GM23338 (cell line): Measurements from ENCODE around the gene PRRT1. TPM values are rescaled to one million over a fixed set of nuclear protein-coding genes. Genes with fewer than 3 reads are reported as not detected.

ENCODE experiments used
- ATAC-seq: fragments of 200-7000 bp; cut with Tn5 transposase; 3 replicates; pipeline ENCODE4 v1.9.1; 2020
- DNase-seq: peaks from one replicate; pipeline ENCODE4 v3.0.0-alpha.2; 2015; ENCODE audit warnings: low spot score
- H2AFZ ChIP-seq: fragments of 200-600 bp; sonication (generic); 2 replicates; pipeline ENCODE4 v1.8.0; 2016; ENCODE audit warnings: antibody characterized with exemption, mild to moderate bottlenecking, moderate library complexity
- H3F3A ChIP-seq: fragments of 200-600 bp; sonication (generic); replicated peaks from 2 replicates; pipeline ENCODE4 v1.8.0; 2017; ENCODE audit warnings: antibody characterized with exemption, mixed run types, low read depth
- H3K27ac ChIP-seq: fragments of 200-600 bp; sonication (generic); 2 replicates; pipeline ENCODE4 v1.6.1; 2016; ENCODE audit warnings: low read depth
- H3K27me3 ChIP-seq: fragments of 200-600 bp; sonication (generic); 2 replicates; pipeline ENCODE4 v1.8.0; 2016; ENCODE audit warnings: mild to moderate bottlenecking, mixed run types, moderate library complexity; ENCODE audit not compliant: insufficient read depth
- H3K36me3 ChIP-seq: fragments of 200-600 bp; sonication (generic); 2 replicates; pipeline ENCODE4 v1.8.0; 2016; ENCODE audit warnings: mild to moderate bottlenecking; ENCODE audit not compliant: insufficient read depth
- H3K4me1 ChIP-seq: fragments of 200-600 bp; sonication (generic); 2 replicates; pipeline ENCODE4 v1.8.0; 2016; ENCODE audit warnings: mild to moderate bottlenecking, moderate library complexity; ENCODE audit not compliant: insufficient read depth
- H3K4me2 ChIP-seq: fragments of 200-600 bp; sonication (generic); 2 replicates; pipeline ENCODE4 v1.7.1; 2017; ENCODE audit warnings: mixed run types
- H3K4me3 ChIP-seq: fragments of 200-600 bp; sonication (generic); 2 replicates; pipeline ENCODE4 v1.6.1; 2016; ENCODE audit warnings: mixed run types
- H3K79me2 ChIP-seq: fragments of 200-600 bp; sonication (generic); replicated peaks from 2 replicates; pipeline ENCODE4 v1.8.0; 2017; ENCODE audit warnings: mild to moderate bottlenecking; ENCODE audit not compliant: insufficient read depth
- H3K9me2 ChIP-seq: fragments of 200-600 bp; sonication (generic); 2 replicates; pipeline ENCODE4 v1.8.0; 2017; ENCODE audit not compliant: insufficient read depth
- H4K20me1 ChIP-seq: fragments of 200-600 bp; sonication (generic); replicated peaks from 2 replicates; pipeline ENCODE4 v1.8.0; 2017; ENCODE audit warnings: mild to moderate bottlenecking; ENCODE audit not compliant: insufficient read depth
- H3K27ac Mint-ChIP-seq: 2 replicates; pipeline ENCODE4 v1.8.0; 2020; ENCODE audit warnings: inconsistent platforms, mild to moderate bottlenecking, moderate library complexity, mixed read lengths
- H3K27me3 Mint-ChIP-seq: 3 replicates; pipeline ENCODE4 v1.8.0; 2022; ENCODE audit warnings: low read depth, mild to moderate bottlenecking, moderate library complexity, mixed read lengths, inconsistent platforms; ENCODE audit not compliant: insufficient read depth, poor library complexity
- H3K36me3 Mint-ChIP-seq: 3 replicates; pipeline ENCODE4 v1.8.0; 2021; ENCODE audit warnings: low read depth, mild to moderate bottlenecking, inconsistent platforms, moderate library complexity, mixed read lengths
- H3K4me1 Mint-ChIP-seq: 3 replicates; pipeline ENCODE4 v1.8.0; 2020; ENCODE audit warnings: mild to moderate bottlenecking, inconsistent platforms, mixed read lengths
- H3K4me3 Mint-ChIP-seq: 3 replicates; pipeline ENCODE4 v1.8.0; 2021; ENCODE audit warnings: moderate library complexity, mild to moderate bottlenecking, inconsistent platforms, mixed read lengths
- H3K9me3 Mint-ChIP-seq: 3 replicates; pipeline ENCODE4 v1.8.0; 2020; ENCODE audit warnings: moderate library complexity, mild to moderate bottlenecking, inconsistent platforms, mixed read lengths
- CREB1 ChIP-seq: fragments of 250-450 bp; sonication (Bioruptor Pico); IDR thresholded peaks from 2 replicates; pipeline ENCODE4 v1.5.0; 2020; ENCODE audit warnings: low read depth, mild to moderate bottlenecking, moderate library complexity
- ETS1 ChIP-seq: IDR thresholded peaks from 2 replicates; pipeline ENCODE4 v1.6.1; 2016; ENCODE audit warnings: antibody characterized with exemption
- EZH2 ChIP-seq: fragments of 200-600 bp; sonication (generic); IDR thresholded peaks from one replicate; pipeline ENCODE4 v1.8.0; 2017; ENCODE audit warnings: antibody characterized with exemption, mild to moderate bottlenecking, low read depth; ENCODE audit not compliant: unreplicated experiment
- EZH2phosphoT487 ChIP-seq: fragments of 200-600 bp; sonication (generic); IDR thresholded peaks from one replicate; pipeline ENCODE4 v1.8.1; 2018; ENCODE audit warnings: antibody characterized with exemption; ENCODE audit not compliant: unreplicated experiment
- JUNB ChIP-seq: IDR thresholded peaks from one replicate; pipeline ENCODE4 v1.6.1; 2016; ENCODE audit warnings: antibody characterized with exemption; ENCODE audit not compliant: unreplicated experiment
- NANOG ChIP-seq: IDR thresholded peaks from 2 replicates; pipeline ENCODE4 v1.6.1; 2016; ENCODE audit warnings: antibody characterized with exemption, borderline replicate concordance
- POLR2AphosphoS5 ChIP-seq: IDR thresholded peaks from 2 replicates; pipeline ENCODE4 v1.6.1; 2016; ENCODE audit warnings: antibody characterized with exemption, low read depth
- REST ChIP-seq: IDR thresholded peaks from one replicate; pipeline ENCODE4 v1.6.1; 2018; ENCODE audit warnings: antibody characterized with exemption; ENCODE audit not compliant: unreplicated experiment
- STAT1 ChIP-seq: IDR thresholded peaks from one replicate; pipeline ENCODE4 v1.6.1; 2016; ENCODE audit warnings: antibody characterized with exemption; ENCODE audit not compliant: unreplicated experiment
- ZNF114 ChIP-seq: fragments of 250-450 bp; sonication (Bioruptor Pico); IDR thresholded peaks from 2 replicates; pipeline ENCODE4 v1.5.0; 2020; ENCODE audit warnings: mild to moderate bottlenecking, moderate library complexity
- ZNF331 ChIP-seq: fragments of 250-450 bp; sonication (Bioruptor Pico); IDR thresholded peaks from 2 replicates; pipeline ENCODE4 v1.5.0; 2020; ENCODE audit warnings: low read depth, mild to moderate bottlenecking, moderate library complexity
- polyA plus RNA-seq: library from polyadenylated mRNA; unstranded; fragments of >200 nt; fragmentation: Nextera tagmentation; extraction: Ambion mirVana; gene quantifications from 2 replicates; pipeline ENCODE4 v1.2.1, GENCODE V29; 2016
- total RNA-seq: library from RNA; depleted of rRNA; stranded (reverse); fragments of >200 nt; shearing (Covaris generic); gene quantifications from 2 replicates; pipeline ENCODE4 v1.2.3, GENCODE V29; 2014
- TF ChIP-seq, protein P1 (sequence below): fragments of 250-450 bp; sonication (Bioruptor Pico); IDR thresholded peaks from 2 replicates; pipeline ENCODE4 v1.5.0; 2020; ENCODE audit warnings: mild to moderate bottlenecking, moderate library complexity
- TF ChIP-seq, protein P2 (sequence below), 2 experiments: fragments of 200-600 bp in 1 of 2; sonication (generic) in 1 of 2; conservative IDR thresholded peaks; 2 replicates each; pipeline versions ENCODE4 v1.5.1 to v1.6.1; 2016 to 2017; ENCODE audit warnings: antibody characterized with exemption in 2 of 2, low read depth in 2 of 2, mild to moderate bottlenecking in 2 of 2, moderate library complexity in 1 of 2

PRRT1 gene
- total and polyA plus RNA-seq, 2 experiments from 2014 or later: 2.7 TPM; not detected in 1

GRCh38 chr6:32178547-32179440 lies 27.1 kb upstream of the PRRT1 start:
- peaks cover 41% of the 10 kb centered on the region for H3K36me3 Mint-ChIP-seq
- no peak overlapping the region; the same call in 1 of the 2 replicates for H2AFZ ChIP-seq
- TF ChIP-seq ZNF331 (CRISPR knock-in tag) (no peak), NANOG (no peak), CREB1 (CRISPR knock-in tag) (no peak), EZH2phosphoT487 (no peak), STAT1 (no peak), ETS1 (no peak), REST (no peak), JUNB (no peak), ZNF114 (no peak), EZH2 (no peak), POLR2AphosphoS5 (no peak)
- TF ChIP-seq, protein P1, sequence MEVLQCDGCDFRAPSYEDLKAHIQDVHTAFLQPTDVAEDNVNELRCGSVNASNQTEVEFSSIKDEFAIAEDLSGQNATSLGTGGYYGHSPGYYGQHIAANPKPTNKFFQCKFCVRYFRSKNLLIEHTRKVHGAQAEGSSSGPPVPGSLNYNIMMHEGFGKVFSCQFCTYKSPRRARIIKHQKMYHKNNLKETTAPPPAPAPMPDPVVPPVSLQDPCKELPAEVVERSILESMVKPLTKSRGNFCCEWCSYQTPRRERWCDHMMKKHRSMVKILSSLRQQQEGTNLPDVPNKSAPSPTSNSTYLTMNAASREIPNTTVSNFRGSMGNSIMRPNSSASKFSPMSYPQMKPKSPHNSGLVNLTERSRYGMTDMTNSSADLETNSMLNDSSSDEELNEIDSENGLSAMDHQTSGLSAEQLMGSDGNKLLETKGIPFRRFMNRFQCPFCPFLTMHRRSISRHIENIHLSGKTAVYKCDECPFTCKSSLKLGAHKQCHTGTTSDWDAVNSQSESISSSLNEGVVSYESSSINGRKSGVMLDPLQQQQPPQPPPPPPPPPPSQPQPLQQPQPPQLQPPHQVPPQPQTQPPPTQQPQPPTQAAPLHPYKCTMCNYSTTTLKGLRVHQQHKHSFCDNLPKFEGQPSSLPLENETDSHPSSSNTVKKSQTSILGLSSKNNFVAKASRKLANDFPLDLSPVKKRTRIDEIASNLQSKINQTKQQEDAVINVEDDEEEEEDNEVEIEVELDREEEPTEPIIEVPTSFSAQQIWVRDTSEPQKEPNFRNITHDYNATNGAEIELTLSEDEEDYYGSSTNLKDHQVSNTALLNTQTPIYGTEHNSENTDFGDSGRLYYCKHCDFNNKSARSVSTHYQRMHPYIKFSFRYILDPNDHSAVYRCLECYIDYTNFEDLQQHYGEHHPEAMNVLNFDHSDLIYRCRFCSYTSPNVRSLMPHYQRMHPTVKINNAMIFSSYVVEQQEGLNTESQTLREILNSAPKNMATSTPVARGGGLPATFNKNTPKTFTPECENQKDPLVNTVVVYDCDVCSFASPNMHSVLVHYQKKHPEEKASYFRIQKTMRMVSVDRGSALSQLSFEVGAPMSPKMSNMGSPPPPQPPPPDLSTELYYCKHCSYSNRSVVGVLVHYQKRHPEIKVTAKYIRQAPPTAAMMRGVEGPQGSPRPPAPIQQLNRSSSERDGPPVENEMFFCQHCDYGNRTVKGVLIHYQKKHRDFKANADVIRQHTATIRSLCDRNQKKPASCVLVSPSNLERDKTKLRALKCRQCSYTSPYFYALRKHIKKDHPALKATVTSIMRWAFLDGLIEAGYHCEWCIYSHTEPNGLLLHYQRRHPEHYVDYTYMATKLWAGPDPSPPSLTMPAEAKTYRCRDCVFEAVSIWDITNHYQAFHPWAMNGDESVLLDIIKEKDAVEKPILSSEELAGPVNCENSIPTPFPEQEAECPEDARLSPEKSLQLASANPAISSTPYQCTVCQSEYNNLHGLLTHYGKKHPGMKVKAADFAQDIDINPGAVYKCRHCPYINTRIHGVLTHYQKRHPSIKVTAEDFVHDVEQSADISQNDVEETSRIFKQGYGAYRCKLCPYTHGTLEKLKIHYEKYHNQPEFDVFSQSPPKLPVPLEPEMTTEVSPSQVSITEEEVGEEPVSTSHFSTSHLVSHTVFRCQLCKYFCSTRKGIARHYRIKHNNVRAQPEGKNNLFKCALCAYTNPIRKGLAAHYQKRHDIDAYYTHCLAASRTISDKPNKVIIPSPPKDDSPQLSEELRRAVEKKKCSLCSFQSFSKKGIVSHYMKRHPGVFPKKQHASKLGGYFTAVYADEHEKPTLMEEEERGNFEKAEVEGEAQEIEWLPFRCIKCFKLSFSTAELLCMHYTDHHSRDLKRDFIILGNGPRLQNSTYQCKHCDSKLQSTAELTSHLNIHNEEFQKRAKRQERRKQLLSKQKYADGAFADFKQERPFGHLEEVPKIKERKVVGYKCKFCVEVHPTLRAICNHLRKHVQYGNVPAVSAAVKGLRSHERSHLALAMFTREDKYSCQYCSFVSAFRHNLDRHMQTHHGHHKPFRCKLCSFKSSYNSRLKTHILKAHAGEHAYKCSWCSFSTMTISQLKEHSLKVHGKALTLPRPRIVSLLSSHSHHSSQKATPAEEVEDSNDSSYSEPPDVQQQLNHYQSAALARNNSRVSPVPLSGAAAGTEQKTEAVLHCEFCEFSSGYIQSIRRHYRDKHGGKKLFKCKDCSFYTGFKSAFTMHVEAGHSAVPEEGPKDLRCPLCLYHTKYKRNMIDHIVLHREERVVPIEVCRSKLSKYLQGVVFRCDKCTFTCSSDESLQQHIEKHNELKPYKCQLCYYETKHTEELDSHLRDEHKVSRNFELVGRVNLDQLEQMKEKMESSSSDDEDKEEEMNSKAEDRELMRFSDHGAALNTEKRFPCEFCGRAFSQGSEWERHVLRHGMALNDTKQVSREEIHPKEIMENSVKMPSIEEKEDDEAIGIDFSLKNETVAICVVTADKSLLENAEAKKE: no peak
- TF ChIP-seq, protein P2, sequence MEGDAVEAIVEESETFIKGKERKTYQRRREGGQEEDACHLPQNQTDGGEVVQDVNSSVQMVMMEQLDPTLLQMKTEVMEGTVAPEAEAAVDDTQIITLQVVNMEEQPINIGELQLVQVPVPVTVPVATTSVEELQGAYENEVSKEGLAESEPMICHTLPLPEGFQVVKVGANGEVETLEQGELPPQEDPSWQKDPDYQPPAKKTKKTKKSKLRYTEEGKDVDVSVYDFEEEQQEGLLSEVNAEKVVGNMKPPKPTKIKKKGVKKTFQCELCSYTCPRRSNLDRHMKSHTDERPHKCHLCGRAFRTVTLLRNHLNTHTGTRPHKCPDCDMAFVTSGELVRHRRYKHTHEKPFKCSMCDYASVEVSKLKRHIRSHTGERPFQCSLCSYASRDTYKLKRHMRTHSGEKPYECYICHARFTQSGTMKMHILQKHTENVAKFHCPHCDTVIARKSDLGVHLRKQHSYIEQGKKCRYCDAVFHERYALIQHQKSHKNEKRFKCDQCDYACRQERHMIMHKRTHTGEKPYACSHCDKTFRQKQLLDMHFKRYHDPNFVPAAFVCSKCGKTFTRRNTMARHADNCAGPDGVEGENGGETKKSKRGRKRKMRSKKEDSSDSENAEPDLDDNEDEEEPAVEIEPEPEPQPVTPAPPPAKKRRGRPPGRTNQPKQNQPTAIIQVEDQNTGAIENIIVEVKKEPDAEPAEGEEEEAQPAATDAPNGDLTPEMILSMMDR (conservative IDR thresholded peaks at IDR 0.05; ENCODE audit: low read depth in 2 of 2): no peak
- peaks cover 19% of the 10 kb centered on the region for H3K4me1 ChIP-seq
- 0 out of 2 replicates have a peak, but pooled peaks cover 7% of the 10 kb centered on the region for H3F3A ChIP-seq
- peak overlapping the region; percentile 79 for H3K4me3 ChIP-seq
- peak; percentile 0; the same call in 2 of the 3 replicates for ATAC-seq
- H3K36me3 ChIP-seq: peaks cover 2% of the 10 kb centered on the region; the same call in 1 of the 2 replicates
- peak; percentile 24 for DNase-seq
- no peaks in the 10 kb centered on the region for H3K27me3 ChIP-seq
- H3K4me2 ChIP-seq: peak overlapping the region; percentile 85
- peaks cover 33% of the 10 kb centered on the region for H3K79me2 ChIP-seq
- H3K9me2 ChIP-seq: no peaks in the 10 kb centered on the region
- H4K20me1 ChIP-seq: no peaks in the 10 kb centered on the region
- peak overlapping the region; percentile 79 for H3K4me3 Mint-ChIP-seq
- H3K27ac ChIP-seq: no peak overlapping the region; the same call in 1 of the 2 replicates
- H3K9me3 Mint-ChIP-seq: no peaks in the 10 kb centered on the region
- H3K4me1 Mint-ChIP-seq: peaks cover 39% of the 10 kb centered on the region
- peaks cover 23% of the 10 kb centered on the region for H3K27me3 Mint-ChIP-seq
- peak overlapping the region; percentile 91 for H3K27ac Mint-ChIP-seq
